GM12892 (cell line): Measurements from ENCODE around the gene KRTAP10-8.

Source experiments
- POLR2A ChIP-seq: IDR thresholded peaks from 2 replicates; pipeline ENCODE4 v1.6.1; 2011; ENCODE audit warnings: low read depth, low read length, control low read depth
- POLR2AphosphoS5 ChIP-seq: IDR thresholded peaks from 2 replicates; pipeline ENCODE4 v1.6.1; 2011; ENCODE audit warnings: low read depth, low read length, control low read depth

- no peak for TF ChIP-seq POLR2A
- no peak for TF ChIP-seq POLR2AphosphoS5
Measured at GRCh38 chr21:44596068-44596725, 15.7 kb upstream of the KRTAP10-8 start.
